HUES64 (cell line): ENCODE measurements around the gene NAT10.

Source experiments
- H3K27ac ChIP-seq: 2 replicates; pipeline ENCODE4 v1.7.0; 2013; ENCODE audit warnings: low read depth, low read length, inconsistent platforms
- H3K27me3 ChIP-seq: 2 replicates; pipeline ENCODE4 v1.6.1; 2013; ENCODE audit warnings: mild to moderate bottlenecking, low read length; ENCODE audit not compliant: insufficient read depth
- H3K36me3 ChIP-seq: 2 replicates; pipeline ENCODE4 v1.6.1; 2013; ENCODE audit warnings: mild to moderate bottlenecking, low read length; ENCODE audit not compliant: insufficient read depth
- H3K4me1 ChIP-seq: 2 replicates; pipeline ENCODE4 v1.6.1; 2013; ENCODE audit warnings: mild to moderate bottlenecking, low read length, moderate library complexity; ENCODE audit not compliant: insufficient read depth
- H3K4me3 ChIP-seq: 2 replicates; pipeline ENCODE4 v1.5.1; 2013; ENCODE audit warnings: mild to moderate bottlenecking, low read length, moderate library complexity
- H3K9ac ChIP-seq: 2 replicates; pipeline ENCODE4 v1.6.1; 2013; ENCODE audit warnings: mild to moderate bottlenecking, low read depth, low read length
- H3K9me3 ChIP-seq: 2 replicates; pipeline ENCODE4 v1.6.1; 2013; ENCODE audit warnings: low read depth, low read length; ENCODE audit not compliant: insufficient read depth
- WGBS: fragments of 150-250, 120-280 bp; methylation state at CpG from one replicate; pipeline ENCODE4 v1.1.7; 2013; ENCODE audit warnings: missing lambda C conversion rate; 5-methylcytosine and 5-hydroxymethylcytosine counted together

NAT10 gene

GRCh38 chr11:34136420-34136819 lies 31.0 kb downstream of the NAT10 start:
- Histone ChIP-seq H3K4me3 (no peak overlapping the region), H3K36me3 (peaks cover 96% of the 10 kb centered on the region)
- 96% methylated on average over 8 of the region's 8 CpGs for WGBS

GRCh38 chr11:34139346-34139745 lies 33.9 kb downstream of the NAT10 start:
- Histone ChIP-seq H3K9me3 (no peaks in the 10 kb centered on the region), H3K27ac (no peak overlapping the region), H3K4me3 (no peak overlapping the region), H3K36me3 (peaks cover 100% of the 10 kb centered on the region), H3K4me1 (no peaks in the 10 kb centered on the region), H3K27me3 (no peaks in the 10 kb centered on the region), H3K9ac (no peak overlapping the region)
- 96% methylated on average over 7 of the region's 7 CpGs for WGBS

More at GRCh38 chr11:34136420-34136819, 31.0 kb downstream of the NAT10 start:
- Histone ChIP-seq H3K9ac (no peak overlapping the region), H3K27ac (no peak overlapping the region), H3K9me3 (no peaks in the 10 kb centered on the region), H3K4me1 (no peaks in the 10 kb centered on the region), H3K27me3 (no peaks in the 10 kb centered on the region)

- H3K27ac ChIP-seq = no peak overlapping the region
- 97% methylated on average over 11 of the region's 11 CpGs for WGBS
- H3K9ac ChIP-seq = no peak overlapping the region
- H3K27me3 ChIP-seq = no peaks in the 10 kb centered on the region
- peaks cover 100% of the 10 kb centered on the region for H3K36me3 ChIP-seq
- no peak overlapping the region for H3K4me3 ChIP-seq
- no peaks in the 10 kb centered on the region for H3K9me3 ChIP-seq
- no peaks in the 10 kb centered on the region for H3K4me1 ChIP-seq
Measured at GRCh38 chr11:34140149-34140548, 34.7 kb downstream of the NAT10 start.

GRCh38 chr11:34143048-34143447 lies 37.6 kb downstream of the NAT10 start:
- H3K9me3 ChIP-seq = no peaks in the 10 kb centered on the region
- no peaks in the 10 kb centered on the region for H3K27me3 ChIP-seq
- no peaks in the 10 kb centered on the region for H3K4me1 ChIP-seq
- no peak overlapping the region for H3K4me3 ChIP-seq
- H3K27ac ChIP-seq = no peak overlapping the region
- peaks cover 100% of the 10 kb centered on the region for H3K36me3 ChIP-seq
- H3K9ac ChIP-seq = no peak overlapping the region
- WGBS = 91% methylated on average over 2 of the region's 2 CpGs

GRCh38 chr11:34145073-34145472 lies 39.6 kb downstream of the NAT10 start:
- Histone ChIP-seq H3K4me1 (no peaks in the 10 kb centered on the region), H3K9ac (no peak overlapping the region), H3K27ac (no peak overlapping the region), H3K4me3 (no peak overlapping the region), H3K9me3 (no peaks in the 10 kb centered on the region), H3K27me3 (no peaks in the 10 kb centered on the region), H3K36me3 (peaks cover 99% of the 10 kb centered on the region)
- 95% methylated on average over 5 of the region's 5 CpGs for WGBS

GRCh38 chr11:34145847-34146381 lies 40.5 kb downstream of the NAT10 start:
- WGBS = 95% methylated on average over 8 of the region's 8 CpGs
- no peaks in the 10 kb centered on the region for H3K27me3 ChIP-seq
- peaks cover 99% of the 10 kb centered on the region for H3K36me3 ChIP-seq
- H3K4me3 ChIP-seq = no peak overlapping the region
- no peak overlapping the region for H3K27ac ChIP-seq
- H3K9ac ChIP-seq = no peak overlapping the region
- H3K9me3 ChIP-seq = no peaks in the 10 kb centered on the region
- no peaks in the 10 kb centered on the region for H3K4me1 ChIP-seq

- no peak overlapping the region for H3K27ac ChIP-seq
- no peak overlapping the region for H3K4me3 ChIP-seq
- peaks cover 99% of the 10 kb centered on the region for H3K36me3 ChIP-seq
- H3K4me1 ChIP-seq = no peaks in the 10 kb centered on the region
- H3K27me3 ChIP-seq = no peaks in the 10 kb centered on the region
- no peak overlapping the region for H3K9ac ChIP-seq
- WGBS = 97% methylated on average over 12 of the region's 12 CpGs
- H3K9me3 ChIP-seq = no peaks in the 10 kb centered on the region
Measured at GRCh38 chr11:34146411-34146810, 41.0 kb downstream of the NAT10 start.

GRCh38 chr11:34146866-34147265 lies 41.4 kb downstream of the NAT10 start:
- WGBS = 93% methylated on average over 5 of the region's 5 CpGs
- no peak overlapping the region for H3K4me3 ChIP-seq
- H3K9me3 ChIP-seq = no peaks in the 10 kb centered on the region
- peaks cover 98% of the 10 kb centered on the region for H3K36me3 ChIP-seq
- H3K9ac ChIP-seq = no peak overlapping the region
- no peak overlapping the region for H3K27ac ChIP-seq
- no peaks in the 10 kb centered on the region for H3K27me3 ChIP-seq
- H3K4me1 ChIP-seq = no peaks in the 10 kb centered on the region

GRCh38 chr11:34147581-34147980 lies 42.2 kb downstream of the NAT10 start:
- Histone ChIP-seq H3K4me3 (no peak overlapping the region), H3K27ac (no peak overlapping the region), H3K9ac (no peak overlapping the region), H3K36me3 (peaks cover 98% of the 10 kb centered on the region), H3K27me3 (no peaks in the 10 kb centered on the region), H3K4me1 (no peaks in the 10 kb centered on the region), H3K9me3 (no peaks in the 10 kb centered on the region)
- 95% methylated on average over 8 of the region's 8 CpGs for WGBS

- Histone ChIP-seq H3K27ac (no peak overlapping the region), H3K36me3 (peaks cover 93% of the 10 kb centered on the region), H3K4me1 (no peaks in the 10 kb centered on the region), H3K9ac (no peak overlapping the region), H3K9me3 (no peaks in the 10 kb centered on the region), H3K4me3 (no peak overlapping the region), H3K27me3 (no peaks in the 10 kb centered on the region)
- WGBS = 86% methylated on average over 16 of the region's 16 CpGs
Measured at GRCh38 chr11:34148504-34149165, 43.2 kb downstream of the NAT10 start.

- peaks cover 90% of the 10 kb centered on the region for H3K36me3 ChIP-seq
- WGBS = 93% methylated on average over 7 of the region's 7 CpGs
Measured at GRCh38 chr11:34149274-34149673, 43.8 kb downstream of the NAT10 start.

GRCh38 chr11:34149786-34150185 lies 44.4 kb downstream of the NAT10 start:
- Histone ChIP-seq H3K9ac (no peak overlapping the region), H3K36me3 (peaks cover 90% of the 10 kb centered on the region), H3K27ac (no peak overlapping the region), H3K27me3 (no peaks in the 10 kb centered on the region), H3K4me1 (no peaks in the 10 kb centered on the region), H3K4me3 (no peak overlapping the region), H3K9me3 (no peaks in the 10 kb centered on the region)
- 89% methylated on average over 13 of the region's 13 CpGs for WGBS

More at GRCh38 chr11:34149274-34149673, 43.8 kb downstream of the NAT10 start:
- Histone ChIP-seq H3K27me3 (no peaks in the 10 kb centered on the region), H3K4me3 (no peak overlapping the region), H3K9ac (no peak overlapping the region), H3K9me3 (no peaks in the 10 kb centered on the region), H3K4me1 (no peaks in the 10 kb centered on the region), H3K27ac (no peak overlapping the region)
